Measurements from ENCODE around the gene PLEKHA7.

PLEKHA7 gene

DNA sequence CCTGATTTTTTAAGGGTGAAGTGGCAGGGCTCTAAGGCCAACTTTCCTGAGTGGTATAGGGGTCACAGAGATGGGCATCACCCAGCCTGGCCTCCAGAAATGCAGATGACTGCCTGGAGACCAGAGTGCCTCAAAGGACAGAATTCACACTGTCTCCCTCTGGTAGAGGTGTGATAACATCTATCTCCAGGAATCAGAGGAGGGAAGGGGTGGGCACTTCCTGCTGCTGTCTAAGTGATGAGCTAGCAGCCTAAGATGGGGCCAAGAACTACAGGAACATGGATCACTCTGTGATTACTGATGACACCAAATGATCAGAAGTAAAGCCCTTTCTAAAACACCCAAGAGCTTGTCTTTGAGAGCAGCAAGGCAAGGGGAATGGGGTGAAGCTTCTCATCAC is 213.8 kb downstream of the PLEKHA7 start:
- DNase-seq = no peak
- Histone ChIP-seq H3K36me3 (peaks cover 38% of the 10 kb centered on the region), H3K27me3 (ENCODE audit: insufficient read depth, low read depth, severe bottlenecking) (no peaks in the 10 kb centered on the region), H3K27ac (no peak overlapping the region), H3K9me3 (ENCODE audit: severe bottlenecking) (no peaks in the 10 kb centered on the region), H3K4me3 (ENCODE audit: low read depth, low read length) (no peak overlapping the region)
- TF ChIP-seq, protein P1, sequence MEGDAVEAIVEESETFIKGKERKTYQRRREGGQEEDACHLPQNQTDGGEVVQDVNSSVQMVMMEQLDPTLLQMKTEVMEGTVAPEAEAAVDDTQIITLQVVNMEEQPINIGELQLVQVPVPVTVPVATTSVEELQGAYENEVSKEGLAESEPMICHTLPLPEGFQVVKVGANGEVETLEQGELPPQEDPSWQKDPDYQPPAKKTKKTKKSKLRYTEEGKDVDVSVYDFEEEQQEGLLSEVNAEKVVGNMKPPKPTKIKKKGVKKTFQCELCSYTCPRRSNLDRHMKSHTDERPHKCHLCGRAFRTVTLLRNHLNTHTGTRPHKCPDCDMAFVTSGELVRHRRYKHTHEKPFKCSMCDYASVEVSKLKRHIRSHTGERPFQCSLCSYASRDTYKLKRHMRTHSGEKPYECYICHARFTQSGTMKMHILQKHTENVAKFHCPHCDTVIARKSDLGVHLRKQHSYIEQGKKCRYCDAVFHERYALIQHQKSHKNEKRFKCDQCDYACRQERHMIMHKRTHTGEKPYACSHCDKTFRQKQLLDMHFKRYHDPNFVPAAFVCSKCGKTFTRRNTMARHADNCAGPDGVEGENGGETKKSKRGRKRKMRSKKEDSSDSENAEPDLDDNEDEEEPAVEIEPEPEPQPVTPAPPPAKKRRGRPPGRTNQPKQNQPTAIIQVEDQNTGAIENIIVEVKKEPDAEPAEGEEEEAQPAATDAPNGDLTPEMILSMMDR (IDR thresholded peaks at IDR 0.05; ENCODE audit: low read depth, low read length) = no peak

DNA sequence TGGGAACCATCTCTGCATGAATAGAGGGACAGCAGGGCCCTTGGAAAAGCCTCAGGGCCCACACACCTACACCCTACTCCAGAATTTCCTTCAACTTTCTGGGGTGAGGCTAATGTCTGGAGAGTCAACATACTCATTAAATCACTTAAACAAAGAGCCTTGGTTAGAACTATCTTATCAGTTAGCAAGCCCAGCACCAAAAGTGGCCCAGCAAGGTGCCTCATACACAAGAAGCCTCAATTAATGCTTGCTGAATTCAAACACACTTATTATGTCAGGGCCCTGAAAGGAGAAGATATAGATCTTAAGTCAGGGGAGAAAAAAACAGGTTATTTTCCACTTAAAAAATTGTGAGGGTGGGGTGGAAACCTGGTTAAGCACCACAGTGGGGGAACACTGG is 214.3 kb downstream of the PLEKHA7 start:
- peaks cover 40% of the 10 kb centered on the region for H3K36me3 ChIP-seq

DNA sequence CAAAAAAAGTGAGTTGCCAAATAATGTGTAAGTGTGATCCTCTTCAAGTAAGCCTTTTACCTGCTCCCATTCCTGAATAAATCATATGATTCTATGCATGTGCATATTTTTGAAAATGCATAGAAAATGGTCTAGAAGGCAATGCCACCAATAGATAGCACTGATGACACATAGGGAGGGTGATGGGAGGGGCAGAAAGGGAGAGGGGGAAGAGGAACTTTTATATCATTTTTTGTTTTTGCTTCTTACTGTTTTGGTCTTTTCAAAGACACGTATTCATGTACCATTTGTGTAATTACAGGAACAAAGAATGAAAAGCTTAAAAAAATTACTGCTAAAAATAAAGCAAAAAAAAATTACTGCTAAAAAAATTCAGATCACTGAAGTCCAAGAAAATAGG is 215.0 kb downstream of the PLEKHA7 start:
- H3K36me3 ChIP-seq = peaks cover 44% of the 10 kb centered on the region
- TF ChIP-seq, protein P1 (IDR thresholded peaks at IDR 0.05; ENCODE audit: low read depth, low read length) = no peak
- no peaks in the 10 kb centered on the region for H3K27me3 ChIP-seq (ENCODE audit: insufficient read depth, low read depth, severe bottlenecking)
- H3K9me3 ChIP-seq (ENCODE audit: severe bottlenecking) = no peaks in the 10 kb centered on the region
- H3K27ac ChIP-seq = no peak overlapping the region
- no peak for DNase-seq
- no peak overlapping the region for H3K4me3 ChIP-seq (ENCODE audit: low read depth, low read length)

More for the DNA sequence above, 214.3 kb downstream of the PLEKHA7 start:
- Histone ChIP-seq H3K4me3 (ENCODE audit: low read depth, low read length) (no peak overlapping the region), H3K9me3 (ENCODE audit: severe bottlenecking) (no peaks in the 10 kb centered on the region), H3K27ac (no peak overlapping the region), H3K27me3 (ENCODE audit: insufficient read depth, low read depth, severe bottlenecking) (no peaks in the 10 kb centered on the region)
- TF ChIP-seq, protein P1 (IDR thresholded peaks at IDR 0.05; ENCODE audit: low read depth, low read length) = no peak
- DNase-seq = no peak

DNA sequence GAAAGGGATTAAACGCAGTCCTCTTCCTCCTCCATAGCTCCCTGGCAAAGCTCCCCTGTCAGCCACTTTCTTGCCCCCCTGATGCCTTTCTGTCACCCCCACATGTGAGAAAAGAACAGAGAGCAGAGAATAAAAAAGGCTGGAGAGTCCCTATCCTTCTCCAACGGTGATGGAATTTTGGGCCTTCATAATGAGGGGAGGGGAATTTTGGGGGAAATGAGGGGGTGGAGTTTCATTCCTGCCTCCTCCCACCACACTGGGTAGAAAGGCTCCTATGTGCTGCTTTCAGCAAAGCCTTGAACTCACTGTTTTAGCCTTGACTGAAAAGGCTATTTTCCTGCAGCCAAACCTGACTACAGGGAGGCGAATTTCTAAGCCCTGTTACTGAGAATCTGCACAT is 216.4 kb downstream of the PLEKHA7 start:
- TF ChIP-seq, protein P1 (IDR thresholded peaks at IDR 0.05; ENCODE audit: low read depth, low read length) = no peak
- no peak overlapping the region for H3K27ac ChIP-seq
- H3K9me3 ChIP-seq (ENCODE audit: severe bottlenecking) = no peaks in the 10 kb centered on the region
- no peaks in the 10 kb centered on the region for H3K27me3 ChIP-seq (ENCODE audit: insufficient read depth, low read depth, severe bottlenecking)
- H3K4me3 ChIP-seq (ENCODE audit: low read depth, low read length) = no peak overlapping the region
- H3K36me3 ChIP-seq = peaks cover 54% of the 10 kb centered on the region
- DNase-seq = no peak

DNA sequence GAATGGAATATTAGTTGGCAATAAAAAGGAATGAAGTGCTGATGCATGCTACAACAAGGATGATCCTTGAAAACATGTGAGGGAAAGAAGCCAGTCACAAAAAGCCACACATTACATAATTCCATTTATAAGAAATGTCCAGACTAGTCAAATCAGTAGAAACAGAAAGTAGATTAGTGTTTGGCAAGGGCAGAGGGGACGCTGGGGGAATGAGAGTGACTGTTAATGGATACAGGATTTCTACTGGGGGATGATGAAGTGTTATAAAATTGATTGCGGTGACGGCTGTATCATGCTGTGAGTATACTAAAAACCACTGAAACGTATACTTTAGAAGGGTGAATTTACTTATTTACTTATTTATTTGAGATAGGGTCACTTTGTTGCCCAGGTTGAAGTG is 217.9 kb downstream of the PLEKHA7 start:
- H3K27me3 ChIP-seq (ENCODE audit: insufficient read depth, low read depth, severe bottlenecking) = no peaks in the 10 kb centered on the region
- H3K9me3 ChIP-seq (ENCODE audit: severe bottlenecking) = no peaks in the 10 kb centered on the region
- DNase-seq = no peak
- TF ChIP-seq, protein P1 (IDR thresholded peaks at IDR 0.05; ENCODE audit: low read depth, low read length) = no peak
- H3K4me3 ChIP-seq (ENCODE audit: low read depth, low read length) = no peak overlapping the region
- peaks cover 55% of the 10 kb centered on the region for H3K36me3 ChIP-seq
- H3K27ac ChIP-seq = no peak overlapping the region

DNA sequence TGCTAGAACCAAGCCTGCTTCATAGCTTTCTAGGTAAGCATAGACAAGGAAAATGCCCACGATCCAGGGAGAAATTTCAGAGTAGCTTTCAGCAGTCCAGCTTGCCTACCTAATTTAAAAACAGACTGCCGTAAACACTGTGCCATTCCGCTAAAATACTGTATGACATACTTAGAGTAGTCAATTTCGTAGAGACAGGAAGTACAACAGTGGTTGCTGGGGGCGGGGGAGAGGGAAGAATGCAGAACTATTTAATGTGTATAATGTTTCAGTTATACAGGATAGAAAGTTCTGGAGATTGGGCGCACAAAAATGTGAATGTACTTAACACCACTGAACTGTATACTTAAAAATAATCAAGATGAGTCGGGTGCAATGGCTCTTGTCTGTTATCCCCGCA is 219.1 kb downstream of the PLEKHA7 start:
- Histone ChIP-seq H3K4me3 (ENCODE audit: low read depth, low read length) (no peak overlapping the region), H3K36me3 (peaks cover 54% of the 10 kb centered on the region), H3K27me3 (ENCODE audit: insufficient read depth, low read depth, severe bottlenecking) (no peaks in the 10 kb centered on the region), H3K27ac (no peak overlapping the region), H3K9me3 (ENCODE audit: severe bottlenecking) (no peaks in the 10 kb centered on the region)
- TF ChIP-seq, protein P1 (IDR thresholded peaks at IDR 0.05; ENCODE audit: low read depth, low read length) = no peak
- no peak for DNase-seq

All from WERI-Rb-1 (cell line).